Glutamatergic neuron (in vitro differentiated cells): ENCODE results near the gene JARID2. TPM values are rescaled to one million over a fixed set of nuclear protein-coding genes. Genes with fewer than 3 reads are reported as not detected.

Experiments used
- DNase-seq: peaks from one replicate; pipeline ENCODE4 v3.0.0; 2022
- H3K27ac Mint-ChIP-seq: one replicate; pipeline ENCODE4 v1.8.0; 2020; ENCODE audit warnings: mild to moderate bottlenecking, mixed read lengths, inconsistent platforms; ENCODE audit not compliant: unreplicated experiment
- H3K27me3 Mint-ChIP-seq: one replicate; pipeline ENCODE4 v1.8.0; 2020; ENCODE audit warnings: mild to moderate bottlenecking, moderate library complexity, mixed read lengths, inconsistent platforms; ENCODE audit not compliant: unreplicated experiment
- H3K36me3 Mint-ChIP-seq: one replicate; pipeline ENCODE4 v1.8.0; 2020; ENCODE audit warnings: mild to moderate bottlenecking, mixed read lengths, inconsistent platforms; ENCODE audit not compliant: unreplicated experiment
- H3K4me1 Mint-ChIP-seq: one replicate; pipeline ENCODE4 v1.8.0; 2020; ENCODE audit warnings: mild to moderate bottlenecking, low read depth, mixed read lengths, inconsistent platforms; ENCODE audit not compliant: unreplicated experiment
- H3K4me3 Mint-ChIP-seq: one replicate; pipeline ENCODE4 v1.8.0; 2020; ENCODE audit warnings: mild to moderate bottlenecking, mixed read lengths, inconsistent platforms; ENCODE audit not compliant: unreplicated experiment
- H3K9me3 Mint-ChIP-seq: one replicate; pipeline ENCODE4 v1.8.0; 2020; ENCODE audit warnings: mild to moderate bottlenecking, moderate library complexity, mixed read lengths, inconsistent platforms; ENCODE audit not compliant: unreplicated experiment
- total RNA-seq: library from RNA; stranded (reverse); fragmentation: NEBNext Ultra II Directional; extraction: Animal tissue kit (Norgen Biotek cat#: 25700); gene quantifications from one replicate; pipeline ENCODE4 v1.2.1, GENCODE V29; 2021; ENCODE audit not compliant: unreplicated experiment
- TF ChIP-seq, protein P1 (sequence below): fragments of 200-600 bp; sonication (generic); IDR thresholded peaks from one replicate; pipeline ENCODE4 v1.5.0; 2021; ENCODE audit not compliant: partially characterized antibody, unreplicated experiment

The JARID2 gene
- total RNA-seq, 1 donor from 2014 or later: 83.8 TPM

DNA sequence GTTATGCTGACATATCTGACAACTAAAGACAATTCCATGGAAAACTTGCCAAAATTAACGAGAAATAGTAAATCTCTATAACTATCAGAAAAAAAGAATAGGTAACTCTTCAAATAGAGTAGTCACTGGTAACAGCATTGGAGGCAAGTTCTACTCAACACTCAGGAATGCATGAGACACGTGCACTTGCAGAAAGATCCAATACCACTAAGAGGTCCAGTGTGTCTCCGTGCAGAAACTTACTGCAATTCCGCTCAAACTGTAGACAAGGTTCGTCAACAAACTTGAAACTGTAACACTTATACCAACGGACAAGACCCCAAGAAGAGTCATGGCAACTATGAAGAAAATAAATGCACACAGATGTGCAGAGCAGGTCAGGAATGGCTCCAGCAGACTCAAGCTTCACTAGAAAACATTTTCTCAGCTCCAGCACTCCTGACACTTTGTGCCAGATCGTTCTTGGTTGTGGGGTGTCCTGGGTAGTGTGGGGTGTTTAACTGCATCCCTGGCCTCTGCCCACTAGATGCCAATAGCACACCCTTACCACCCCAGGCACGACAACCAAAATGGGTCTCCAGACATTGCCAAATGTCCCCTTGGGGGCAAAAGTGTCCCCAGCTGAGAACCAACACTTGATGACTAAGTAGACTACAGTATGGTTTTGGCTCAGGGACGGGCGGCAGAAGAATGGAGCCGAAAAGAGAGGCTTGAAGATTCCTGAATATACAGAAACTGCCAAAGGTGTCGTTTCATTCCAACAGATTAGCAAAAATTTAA is 282.2 kb downstream of the JARID2 start:
- TF ChIP-seq, protein P1, sequence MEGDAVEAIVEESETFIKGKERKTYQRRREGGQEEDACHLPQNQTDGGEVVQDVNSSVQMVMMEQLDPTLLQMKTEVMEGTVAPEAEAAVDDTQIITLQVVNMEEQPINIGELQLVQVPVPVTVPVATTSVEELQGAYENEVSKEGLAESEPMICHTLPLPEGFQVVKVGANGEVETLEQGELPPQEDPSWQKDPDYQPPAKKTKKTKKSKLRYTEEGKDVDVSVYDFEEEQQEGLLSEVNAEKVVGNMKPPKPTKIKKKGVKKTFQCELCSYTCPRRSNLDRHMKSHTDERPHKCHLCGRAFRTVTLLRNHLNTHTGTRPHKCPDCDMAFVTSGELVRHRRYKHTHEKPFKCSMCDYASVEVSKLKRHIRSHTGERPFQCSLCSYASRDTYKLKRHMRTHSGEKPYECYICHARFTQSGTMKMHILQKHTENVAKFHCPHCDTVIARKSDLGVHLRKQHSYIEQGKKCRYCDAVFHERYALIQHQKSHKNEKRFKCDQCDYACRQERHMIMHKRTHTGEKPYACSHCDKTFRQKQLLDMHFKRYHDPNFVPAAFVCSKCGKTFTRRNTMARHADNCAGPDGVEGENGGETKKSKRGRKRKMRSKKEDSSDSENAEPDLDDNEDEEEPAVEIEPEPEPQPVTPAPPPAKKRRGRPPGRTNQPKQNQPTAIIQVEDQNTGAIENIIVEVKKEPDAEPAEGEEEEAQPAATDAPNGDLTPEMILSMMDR: no peak
- peaks cover 20% of the 10 kb centered on the region for H3K27me3 Mint-ChIP-seq
- no peak for DNase-seq
- peaks cover 45% of the 10 kb centered on the region for H3K36me3 Mint-ChIP-seq
- H3K9me3 Mint-ChIP-seq: peaks cover 34% of the 10 kb centered on the region
- no peak overlapping the region for H3K4me3 Mint-ChIP-seq
- H3K4me1 Mint-ChIP-seq: no peaks in the 10 kb centered on the region
- peak overlapping the region; percentile 43 for H3K27ac Mint-ChIP-seq

DNA sequence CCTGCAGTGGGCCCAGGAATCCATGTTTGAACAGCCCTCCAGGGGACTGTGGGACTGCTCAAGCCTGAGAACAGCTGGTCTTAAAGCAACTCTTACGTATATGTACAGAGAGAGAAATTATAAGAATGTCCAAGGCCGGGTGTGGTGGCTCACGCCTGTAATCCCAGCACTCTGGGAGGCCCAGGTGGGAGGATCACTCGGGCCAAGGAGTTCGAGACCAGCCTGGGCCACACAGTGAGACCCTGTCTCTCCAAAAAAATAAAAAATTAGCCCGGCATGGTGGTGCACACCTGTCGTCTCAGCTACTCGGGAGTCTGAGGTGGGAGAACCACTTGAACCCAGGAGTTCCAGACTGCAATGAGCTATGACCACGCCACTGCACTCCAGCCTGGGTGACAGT is 283.0 kb downstream of the JARID2 start:
- Mint-ChIP-seq H3K36me3 (peaks cover 38% of the 10 kb centered on the region), H3K4me3 (no peak overlapping the region), H3K27me3 (peaks cover 19% of the 10 kb centered on the region), H3K4me1 (no peaks in the 10 kb centered on the region), H3K27ac (no peak overlapping the region), H3K9me3 (peaks cover 29% of the 10 kb centered on the region)
- TF ChIP-seq, protein P1: no peak
- no peak for DNase-seq

DNA sequence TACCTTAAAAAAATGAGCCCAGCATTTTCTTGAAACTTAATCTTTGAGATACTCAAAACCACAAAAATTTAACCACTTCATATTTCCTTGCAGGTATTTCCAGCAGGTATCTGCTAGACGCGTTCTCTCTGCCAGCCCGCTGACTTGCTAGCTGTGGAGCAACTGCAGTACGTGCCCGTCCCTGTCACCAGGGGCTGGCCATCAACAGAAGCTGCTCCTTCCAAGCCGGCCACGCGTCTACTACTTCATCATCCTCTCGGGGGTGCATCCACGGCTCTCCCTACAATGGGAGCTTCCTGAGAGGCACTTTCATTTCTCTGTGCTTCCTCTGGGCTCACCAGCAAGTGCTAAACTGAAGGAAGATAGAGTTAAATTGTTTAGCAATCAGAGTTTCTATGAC is 284.5 kb downstream of the JARID2 start:
- H3K4me1 Mint-ChIP-seq: no peaks in the 10 kb centered on the region
- H3K9me3 Mint-ChIP-seq: peaks cover 16% of the 10 kb centered on the region
- no peak overlapping the region for H3K4me3 Mint-ChIP-seq
- TF ChIP-seq, protein P1: no peak
- H3K27me3 Mint-ChIP-seq: peaks cover 7% of the 10 kb centered on the region
- H3K27ac Mint-ChIP-seq: no peak overlapping the region
- no peak for DNase-seq
- peaks cover 23% of the 10 kb centered on the region for H3K36me3 Mint-ChIP-seq

DNA sequence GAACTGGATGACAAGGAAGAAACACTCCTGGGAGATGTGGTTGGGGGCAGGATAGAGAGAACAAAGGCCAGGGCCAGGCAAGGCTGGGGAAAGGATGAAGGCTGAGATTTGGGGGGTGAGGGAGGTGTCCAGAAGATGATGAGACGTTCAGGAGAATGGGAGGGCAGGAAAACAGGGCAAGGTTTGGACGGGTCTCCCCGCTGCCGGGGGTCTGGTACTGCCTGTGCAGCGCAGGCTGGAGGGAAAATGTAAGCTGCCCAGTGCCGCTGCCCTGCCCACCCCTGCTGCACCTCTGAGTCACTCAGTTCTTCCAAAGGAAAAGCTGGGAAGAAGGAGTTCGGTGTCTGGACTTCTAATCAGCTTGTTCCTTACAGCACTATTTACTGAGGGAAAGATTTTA is 286.1 kb downstream of the JARID2 start:
- H3K9me3 Mint-ChIP-seq: peaks cover 11% of the 10 kb centered on the region
- H3K27me3 Mint-ChIP-seq: peaks cover 3% of the 10 kb centered on the region
- H3K4me3 Mint-ChIP-seq: no peak overlapping the region
- H3K4me1 Mint-ChIP-seq: no peaks in the 10 kb centered on the region
- peaks cover 10% of the 10 kb centered on the region for H3K36me3 Mint-ChIP-seq
- no peak for DNase-seq
- TF ChIP-seq, protein P1: no peak
- H3K27ac Mint-ChIP-seq: no peak overlapping the region

DNA sequence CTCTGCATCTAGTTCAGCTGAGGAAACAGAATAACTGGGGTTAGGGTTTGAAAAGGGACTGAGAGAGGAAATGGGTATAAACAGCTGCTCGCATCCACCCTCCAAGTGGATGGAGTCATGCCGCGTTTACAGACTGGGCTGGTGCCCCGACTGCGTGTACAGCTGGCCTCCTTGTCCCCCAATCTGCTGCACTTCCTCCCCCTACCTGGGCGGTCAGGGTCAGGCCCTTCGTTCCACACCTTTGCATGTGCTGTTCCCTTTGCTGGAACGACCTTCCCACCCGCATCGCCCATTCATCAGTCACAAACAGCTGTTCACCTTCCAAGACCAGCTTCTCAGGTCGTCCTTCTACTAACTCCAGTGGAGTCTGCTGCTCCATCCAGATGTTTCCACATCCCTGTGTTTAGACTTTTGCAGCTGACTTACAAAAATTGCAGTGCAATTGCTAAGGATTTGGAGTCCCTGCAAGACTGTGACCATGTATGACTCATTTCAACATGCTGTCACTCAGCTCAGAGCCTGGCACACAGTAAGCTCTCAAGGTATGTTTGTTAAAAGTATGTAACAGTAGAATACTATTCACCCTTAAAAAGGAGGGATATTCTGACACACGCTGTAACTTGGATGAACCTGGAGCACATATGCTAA is 287.6 kb downstream of the JARID2 start:
- Mint-ChIP-seq H3K27ac (no peak overlapping the region), H3K4me3 (no peak overlapping the region), H3K27me3 (no peaks in the 10 kb centered on the region), H3K9me3 (peaks cover 4% of the 10 kb centered on the region), H3K4me1 (no peaks in the 10 kb centered on the region), H3K36me3 (no peaks in the 10 kb centered on the region)
- DNase-seq: no peak
- TF ChIP-seq, protein P1: no peak
